Mesenchymal stem cell (in vitro differentiated cells and primary cell): ENCODE data around the gene CDKN1C.

ENCODE experiments used
- DNase-seq: peaks from one replicate; pipeline ENCODE4 v3.0.0-alpha.2; 2013
- H2AFZ ChIP-seq: one replicate; pipeline ENCODE4 v1.6.1; 2013; ENCODE audit warnings: low read depth, mild to moderate bottlenecking, control low read depth, inconsistent platforms, low read length, moderate library complexity
- H2AK5ac ChIP-seq: 2 replicates; pipeline ENCODE4 v1.6.1; 2013; ENCODE audit warnings: low read length, moderate library complexity, mild to moderate bottlenecking, inconsistent platforms; ENCODE audit not compliant: severe bottlenecking
- H2BK120ac ChIP-seq: one replicate; pipeline ENCODE4 v1.6.1; 2013; ENCODE audit warnings: low read depth, mild to moderate bottlenecking, inconsistent platforms, low read length, moderate library complexity
- H2BK12ac ChIP-seq, 2 experiments: one replicate each; pipeline ENCODE4 v1.6.1; 2013; ENCODE audit warnings: inconsistent platforms in 2 of 2, low read length in 2 of 2, mild to moderate bottlenecking in 2 of 2, moderate library complexity in 2 of 2, control low read depth in 1 of 2
- H2BK15ac ChIP-seq: one replicate; pipeline ENCODE4 v1.6.1; 2013; ENCODE audit warnings: mild to moderate bottlenecking, low read depth, inconsistent platforms; ENCODE audit not compliant: poor library complexity, severe bottlenecking
- H2BK5ac ChIP-seq: 2 replicates; pipeline ENCODE4 v1.6.1; 2013; ENCODE audit warnings: low read depth, mild to moderate bottlenecking, low read length, control low read depth, inconsistent platforms; ENCODE audit not compliant: poor library complexity, severe bottlenecking
- H3K14ac ChIP-seq, 2 experiments: one replicate each; pipeline ENCODE4 v1.6.1; 2013; ENCODE audit warnings: inconsistent platforms in 2 of 2, low read length in 2 of 2, control low read depth in 1 of 2, mild to moderate bottlenecking in 1 of 2, moderate library complexity in 1 of 2
- H3K18ac ChIP-seq, 2 experiments: one replicate each; pipeline ENCODE4 v1.6.1; 2013; ENCODE audit warnings: inconsistent platforms in 2 of 2, low read length in 2 of 2, control low read depth in 1 of 2, low read depth in 1 of 2, mild to moderate bottlenecking in 1 of 2
- H3K23ac ChIP-seq, 2 experiments: one replicate each; pipeline ENCODE4 v1.6.1; 2013; ENCODE audit warnings: inconsistent platforms in 2 of 2, low read length in 2 of 2, mild to moderate bottlenecking in 2 of 2, moderate library complexity in 2 of 2, control low read depth in 1 of 2
- H3K27ac ChIP-seq: 2 replicates; pipeline ENCODE4 v1.5.1; 2013; ENCODE audit warnings: mild to moderate bottlenecking, moderate library complexity, low read length, control low read depth, inconsistent platforms; ENCODE audit not compliant: poor library complexity, severe bottlenecking
- H3K27me3 ChIP-seq, 2 experiments: 2 replicates each; pipeline versions ENCODE4 v1.6.1 to v1.7.0; 2013; ENCODE audit warnings: low read length in 2 of 2, mild to moderate bottlenecking in 2 of 2, moderate library complexity in 2 of 2, control low read depth in 1 of 2, inconsistent platforms in 1 of 2; ENCODE audit not compliant: control insufficient read depth in 1 of 2, insufficient read depth in 1 of 2
- H3K36me3 ChIP-seq, 2 experiments: 2 replicates each; pipeline versions ENCODE4 v1.6.1 to v1.7.0; 2013; ENCODE audit warnings: low read length in 2 of 2, control low read depth in 1 of 2, inconsistent platforms in 1 of 2, low read depth in 1 of 2, mild to moderate bottlenecking in 1 of 2; ENCODE audit not compliant: insufficient read depth in 2 of 2, control insufficient read depth in 1 of 2
- H3K4ac ChIP-seq, 2 experiments: one replicate each; pipeline ENCODE4 v1.6.1; 2013; ENCODE audit warnings: inconsistent platforms in 2 of 2, low read length in 2 of 2, mild to moderate bottlenecking in 2 of 2, moderate library complexity in 2 of 2, control low read depth in 1 of 2, low read depth in 1 of 2
- H3K4me1 ChIP-seq: 2 replicates; pipeline ENCODE4 v1.6.1; 2013; ENCODE audit warnings: low read depth, low read length, control low read depth; ENCODE audit not compliant: control insufficient read depth, insufficient read depth
- H3K4me2 ChIP-seq: 2 replicates; pipeline ENCODE4 v1.6.1; 2013; ENCODE audit warnings: low read length, mild to moderate bottlenecking, inconsistent platforms; ENCODE audit not compliant: poor library complexity, severe bottlenecking
- H3K4me3 ChIP-seq, 2 experiments: 2 replicates each; pipeline versions ENCODE4 v1.5.1 to v1.7.0; 2013; ENCODE audit warnings: low read length in 2 of 2, mild to moderate bottlenecking in 2 of 2, control low read depth in 1 of 2, low read depth in 1 of 2; ENCODE audit not compliant: insufficient read depth in 1 of 2
- H3K79me1 ChIP-seq: replicated peaks from 2 replicates; pipeline ENCODE4 v1.6.1; 2013; ENCODE audit warnings: mild to moderate bottlenecking, control low read depth, low read length, inconsistent platforms; ENCODE audit not compliant: poor library complexity, severe bottlenecking
- H3K9ac ChIP-seq: 2 replicates; pipeline ENCODE4 v1.7.0; 2013; ENCODE audit warnings: mild to moderate bottlenecking, low read length, moderate library complexity
- H3K9me3 ChIP-seq: 2 replicates; pipeline ENCODE4 v1.7.0; 2013; ENCODE audit warnings: mild to moderate bottlenecking, low read length; ENCODE audit not compliant: control insufficient read depth
- H4K8ac ChIP-seq: one replicate; pipeline ENCODE4 v1.6.1; 2013; ENCODE audit warnings: inconsistent platforms, mild to moderate bottlenecking, low read length, moderate library complexity
- H4K91ac ChIP-seq: one replicate; pipeline ENCODE4 v1.6.1; 2013; ENCODE audit warnings: mild to moderate bottlenecking, low read length, inconsistent platforms
- WGBS: methylation state at CpG from one replicate; pipeline ENCODE4 v1.1.7; 2013; ENCODE audit warnings: mixed read lengths; 5-methylcytosine and 5-hydroxymethylcytosine counted together

CDKN1C gene

DNA sequence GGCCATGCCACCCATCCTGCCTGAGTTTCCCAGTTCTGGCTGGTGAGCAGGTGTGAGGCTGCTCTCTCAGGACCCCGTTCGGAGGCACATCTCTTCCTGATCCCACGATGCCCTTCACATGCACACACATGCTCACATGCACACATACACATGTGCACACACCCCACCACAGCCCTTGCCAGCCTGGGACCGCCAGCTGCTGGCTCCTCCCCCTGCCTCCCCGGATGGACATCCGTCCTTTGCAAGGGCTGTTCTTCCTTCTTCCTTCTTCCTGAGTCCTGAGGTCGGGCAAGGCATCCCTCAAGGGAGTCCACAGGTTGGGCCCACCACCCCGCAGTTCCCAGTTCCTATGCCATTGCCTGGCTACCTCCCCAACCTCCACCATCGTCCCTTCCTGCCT, 10.5 kb upstream of the CDKN1C start:
- Histone ChIP-seq H4K8ac (peak overlapping the region; percentile 22), H3K23ac (no peak overlapping the region), H3K4me2 (no peak overlapping the region), H3K14ac (peak overlapping the region in 1 of 2 experiments; percentile 2), H2BK5ac (no peak overlapping the region), H3K4me1 (peaks cover 35% of the 10 kb centered on the region), H3K36me3 (no peaks in the 10 kb centered on the region), H3K79me1 (no peaks in the 10 kb centered on the region), H2BK120ac (no peak overlapping the region), H3K4ac (peak overlapping the region in 1 of 2 experiments; percentile 82), H2AFZ (no peak overlapping the region), H4K91ac (peak overlapping the region; percentile 97), H3K4me3 (no peak overlapping the region), H2BK15ac (peak overlapping the region; percentile 64), H3K9ac (no peak overlapping the region), H3K18ac (no peak overlapping the region), H3K9me3 (no peaks in the 10 kb centered on the region), H2AK5ac (no peak overlapping the region), H3K27me3 (no peaks in the 10 kb centered on the region), H3K27ac (no peak overlapping the region), H2BK12ac (peak overlapping the region; percentile 44 to 95)
- WGBS, result 91% methylated on average over 9 of the region's 9 CpGs
- DNase-seq, result no peak

- no peak overlapping the region for H3K18ac ChIP-seq
- H2AK5ac ChIP-seq, result no peak overlapping the region
- H3K14ac ChIP-seq, result no peak overlapping the region
- H2BK15ac ChIP-seq, result no peak overlapping the region
- H3K9ac ChIP-seq, result no peak overlapping the region
- H4K91ac ChIP-seq, result peak overlapping the region; percentile 83
- H3K27me3 ChIP-seq, result no peaks in the 10 kb centered on the region
- no peak overlapping the region for H3K4me2 ChIP-seq
- H3K4ac ChIP-seq, result no peak overlapping the region
- 94% methylated on average over 4 of the region's 4 CpGs for WGBS
- DNase-seq, result no peak
- peak overlapping the region in 1 of 2 experiments; percentile 65 for H2BK12ac ChIP-seq
- peaks cover 42% of the 10 kb centered on the region for H3K4me1 ChIP-seq
- H3K36me3 ChIP-seq, result no peaks in the 10 kb centered on the region
- no peak overlapping the region for H2BK120ac ChIP-seq
- H4K8ac ChIP-seq, result no peak overlapping the region
- no peak overlapping the region for H2BK5ac ChIP-seq
- H3K23ac ChIP-seq, result no peak overlapping the region
- no peaks in the 10 kb centered on the region for H3K9me3 ChIP-seq
- no peak overlapping the region for H3K27ac ChIP-seq
- no peak overlapping the region for H3K4me3 ChIP-seq
- H3K79me1 ChIP-seq, result no peaks in the 10 kb centered on the region
- no peak overlapping the region for H2AFZ ChIP-seq
These were observed 8.4 kb upstream of the CDKN1C start for GRCh38 chr11:2893935-2894334.

GRCh38 chr11:2892967-2893528, 7.5 kb upstream of the CDKN1C start:
- no peaks in the 10 kb centered on the region for H3K27me3 ChIP-seq

DNA sequence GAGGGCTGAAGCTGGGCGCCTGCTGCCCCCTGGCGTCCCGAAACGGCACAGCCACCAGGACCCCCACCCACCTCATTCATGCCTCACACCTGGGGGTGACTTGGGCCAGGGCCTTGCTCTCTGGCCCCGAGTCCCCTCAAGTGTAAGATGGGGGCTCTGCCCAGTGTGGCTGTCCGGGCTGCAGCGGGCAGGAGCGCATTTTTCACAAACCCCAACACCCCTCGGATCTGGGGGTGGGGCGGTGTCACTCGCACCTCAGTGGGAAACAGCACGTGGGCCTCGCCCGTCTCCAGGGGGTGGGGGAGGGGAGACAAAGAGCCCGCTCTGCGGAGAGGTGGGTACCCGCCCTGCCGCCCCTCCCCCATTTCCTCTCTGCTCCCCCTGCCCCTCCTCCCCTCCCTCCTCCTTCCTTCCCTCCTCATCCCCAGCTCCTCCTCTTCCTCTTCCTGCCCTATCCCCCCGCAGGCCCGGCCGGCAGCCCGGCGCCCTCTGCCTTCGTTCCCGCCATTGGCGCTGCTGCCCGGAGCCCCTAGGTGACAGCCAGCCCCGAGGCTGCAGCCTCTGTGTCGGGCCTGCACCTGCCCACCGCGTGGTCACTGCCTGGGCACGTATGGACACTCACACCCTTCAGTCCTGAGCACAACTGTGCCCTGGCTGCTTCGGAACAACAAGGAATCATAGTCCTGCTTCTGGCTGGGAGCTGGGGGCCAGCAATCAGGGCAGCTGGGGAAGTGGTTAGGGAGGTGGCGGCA, 6.8 kb upstream of the CDKN1C start:
- Histone ChIP-seq H2AK5ac (no peak overlapping the region), H4K8ac (peak overlapping the region; percentile 100), H3K4me3 (peak overlapping the region; percentile 43 to 81), H3K27me3 (no peaks in the 10 kb centered on the region), H3K23ac (no peak overlapping the region), H2BK12ac (peak overlapping the region; percentile 92 to 94), H2BK5ac (peak overlapping the region; percentile 49), H3K4me2 (peak overlapping the region; percentile 74), H4K91ac (peak overlapping the region; percentile 100), H3K36me3 (no peaks in the 10 kb centered on the region), H2AFZ (peak overlapping the region; percentile 51), H3K9me3 (no peaks in the 10 kb centered on the region), H3K79me1 (no peaks in the 10 kb centered on the region), H3K27ac (peak overlapping the region; percentile 40), H3K4me1 (peaks cover 42% of the 10 kb centered on the region), H3K4ac (peak overlapping the region; percentile 82 to 96), H2BK120ac (peak overlapping the region; percentile 95), H3K14ac (peak overlapping the region in 1 of 2 experiments; percentile 85), H2BK15ac (peak overlapping the region; percentile 100), H3K9ac (peak overlapping the region; percentile 87), H3K18ac (peak overlapping the region; percentile 99)
- WGBS, result 3% methylated on average over 34 of the region's 34 CpGs
- peak; percentile 53 for DNase-seq

More at GRCh38 chr11:2892967-2893528, 7.5 kb upstream of the CDKN1C start:
- Histone ChIP-seq H3K14ac (peak overlapping the region in 1 of 2 experiments; percentile 85), H3K79me1 (no peaks in the 10 kb centered on the region), H4K91ac (peak overlapping the region; percentile 62), H3K36me3 (no peaks in the 10 kb centered on the region), H3K18ac (peak overlapping the region; percentile 47 to 99), H2BK120ac (peak overlapping the region; percentile 19), H2BK12ac (peak overlapping the region; percentile 18 to 23), H3K27ac (peak overlapping the region; percentile 1), H3K9ac (peak overlapping the region; percentile 87), H2AK5ac (peak overlapping the region; percentile 14), H2AFZ (no peak overlapping the region), H2BK15ac (no peak overlapping the region), H2BK5ac (no peak overlapping the region), H3K9me3 (no peaks in the 10 kb centered on the region), H3K23ac (no peak overlapping the region), H3K4me1 (peaks cover 37% of the 10 kb centered on the region), H3K4me3 (peak overlapping the region; percentile 43 to 81), H4K8ac (peak overlapping the region; percentile 98), H3K4ac (peak overlapping the region; percentile 68 to 82), H3K4me2 (peak overlapping the region; percentile 74)
- DNase-seq, result no peak
- 28% methylated on average over 3 of the region's 4 CpGs for WGBS
